ENCODE data around the gene SEPTIN5. TPM values are rescaled to one million over a fixed set of nuclear protein-coding genes. Genes with fewer than 3 reads are reported as not detected.

Gene SEPTIN5
- total RNA-seq, 1 experiment from 2014 or later, result 9.8 TPM

- no peak for DNase-seq (ENCODE audit: low read depth)
Observed at GRCh38 chr22:19733755-19734154, 19.5 kb downstream of the SEPTIN5 start.

DNA sequence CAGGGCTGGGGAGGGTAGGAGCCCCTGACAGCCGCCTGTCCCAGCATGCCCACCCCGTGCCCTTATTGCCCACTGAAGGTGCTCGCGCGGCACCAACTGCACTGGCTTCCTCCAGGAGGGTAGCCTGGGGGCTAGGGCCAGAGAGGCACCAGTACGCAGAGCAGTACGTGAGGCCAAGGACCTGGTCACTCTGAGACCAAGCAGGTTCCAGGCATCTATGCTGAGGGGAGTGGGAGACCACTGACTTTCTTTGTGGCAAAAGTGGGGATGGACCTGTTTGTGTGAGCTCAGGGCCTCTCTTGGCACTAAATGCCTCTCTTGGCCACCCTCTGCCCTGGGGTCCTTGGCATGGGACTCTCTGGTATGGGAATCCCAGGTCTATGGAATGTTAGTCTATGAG lies 19.9 kb downstream of the SEPTIN5 start:
- no peak for DNase-seq (ENCODE audit: low read depth)

DNA sequence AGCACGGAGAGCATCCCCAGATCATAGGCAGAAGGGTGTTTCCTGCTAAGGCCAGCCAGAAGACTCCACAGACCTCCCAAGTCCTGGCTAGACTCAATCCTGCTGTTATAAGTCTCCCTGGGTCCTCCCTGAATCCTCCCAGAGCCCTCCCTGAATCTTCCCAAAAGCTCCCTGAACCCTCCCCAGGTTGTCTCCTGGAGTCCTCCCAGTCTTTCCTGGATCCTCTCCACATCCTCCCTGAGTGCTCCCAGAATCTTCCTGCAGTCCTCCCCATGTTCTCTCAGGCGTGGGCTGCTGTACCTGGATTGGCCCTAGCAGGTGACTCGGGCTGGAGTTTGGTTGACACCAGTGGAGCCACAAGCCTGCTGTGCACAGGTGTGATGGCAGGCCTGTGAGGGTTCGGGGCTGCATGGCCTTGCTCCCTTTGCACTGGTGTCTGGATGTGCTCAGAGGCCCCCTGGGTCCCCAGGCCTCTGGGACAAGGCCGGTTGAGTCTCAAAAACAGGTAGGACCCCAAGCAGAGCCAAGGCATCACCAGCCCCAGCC lies 20.6 kb downstream of the SEPTIN5 start:
- no peak for DNase-seq (ENCODE audit: low read depth)

- DNase-seq (ENCODE audit: low read depth), result no peak
Observed at GRCh38 chr22:19735665-19736510, 21.6 kb downstream of the SEPTIN5 start.

- no peak for DNase-seq (ENCODE audit: low read depth)
Observed at GRCh38 chr22:19737846-19738663, 23.8 kb downstream of the SEPTIN5 start.

DNA sequence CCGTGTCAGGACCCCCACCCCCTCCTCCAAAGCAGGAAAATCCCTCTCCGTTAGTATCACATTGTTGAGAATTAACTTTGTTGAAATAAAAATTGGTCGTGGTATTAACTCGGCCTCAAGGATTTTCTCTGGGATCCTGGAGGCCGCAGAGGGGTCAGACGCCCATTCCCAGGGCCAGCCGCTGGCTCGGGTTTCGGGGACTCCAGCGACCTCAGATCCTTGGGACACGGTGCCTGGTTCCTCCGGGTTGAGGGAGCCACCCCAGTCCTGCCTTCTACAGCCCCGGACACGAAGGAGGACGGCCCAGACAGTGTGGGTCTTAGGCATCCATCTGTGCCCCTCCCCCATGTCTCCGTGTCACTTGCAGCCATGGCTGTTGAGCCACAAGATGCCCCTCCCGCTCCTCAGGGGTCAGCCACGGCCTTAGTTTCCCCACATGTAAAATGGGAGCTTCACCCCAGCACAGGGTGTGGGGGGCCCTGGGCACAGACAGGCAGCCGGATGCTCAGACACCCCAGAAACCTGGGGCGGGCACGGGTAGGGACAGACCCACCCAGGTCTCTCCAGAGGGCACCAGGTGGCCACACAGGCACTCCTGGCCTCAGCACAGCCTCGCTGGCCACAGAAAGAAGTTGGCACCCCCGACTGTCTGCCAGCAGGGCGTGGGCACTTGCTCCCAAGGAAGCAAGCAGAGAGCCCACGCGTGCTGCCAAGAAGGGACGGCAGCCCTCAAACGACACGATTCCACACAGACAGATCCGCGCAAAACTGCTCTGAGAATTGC lies 24.6 kb downstream of the SEPTIN5 start:
- no peak for DNase-seq (ENCODE audit: low read depth)

DNA sequence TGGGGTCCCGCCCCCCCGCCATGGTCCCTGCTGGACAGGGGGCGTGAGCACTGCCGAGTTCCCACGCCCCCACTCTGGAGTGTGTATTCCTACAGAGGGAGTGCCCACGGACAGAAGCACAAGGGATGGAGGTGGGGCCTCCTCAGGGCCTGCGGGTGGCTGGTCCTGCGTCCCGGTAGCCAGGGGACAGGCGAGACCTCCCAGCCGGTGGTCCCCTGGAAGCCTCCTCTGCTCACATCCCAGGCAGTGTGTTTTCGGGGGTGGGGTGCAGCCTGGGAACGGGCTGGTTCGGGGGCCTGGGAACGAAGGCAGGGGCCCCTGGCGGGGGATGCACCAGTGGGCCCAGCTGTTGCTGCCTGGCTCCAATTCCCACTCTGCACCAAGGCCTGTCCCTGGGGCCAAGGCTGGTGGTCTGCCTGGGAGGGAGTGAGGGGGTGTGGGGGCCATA lies 25.2 kb downstream of the SEPTIN5 start:
- DNase-seq (ENCODE audit: low read depth), result no peak

GRCh38 chr22:19739911-19740449 lies 25.7 kb downstream of the SEPTIN5 start:
- no peak for DNase-seq (ENCODE audit: low read depth)

DNA sequence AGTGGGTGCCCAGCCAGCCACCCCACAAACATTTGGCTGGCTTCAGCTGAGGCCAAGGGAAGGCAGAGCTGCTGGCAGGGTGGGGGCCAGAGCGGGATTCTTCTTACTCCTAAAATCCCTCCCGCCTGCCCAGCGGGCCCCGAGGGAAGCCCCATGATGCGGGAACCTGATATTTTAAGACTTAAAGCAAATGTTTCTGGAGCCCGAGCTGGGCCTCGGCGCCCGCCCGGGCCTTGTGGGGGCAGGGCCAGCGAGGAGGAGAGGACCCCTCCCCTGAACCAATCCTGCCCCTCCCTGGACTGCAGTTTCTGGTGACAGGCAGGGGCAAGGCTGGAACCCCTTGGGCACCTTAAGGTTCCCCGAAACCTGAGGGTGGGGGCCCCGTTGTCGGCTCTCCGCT lies 26.3 kb downstream of the SEPTIN5 start:
- no peak for DNase-seq (ENCODE audit: low read depth)

GRCh38 chr22:19741053-19741452 lies 26.8 kb downstream of the SEPTIN5 start:
- DNase-seq (ENCODE audit: low read depth), result no peak

DNA sequence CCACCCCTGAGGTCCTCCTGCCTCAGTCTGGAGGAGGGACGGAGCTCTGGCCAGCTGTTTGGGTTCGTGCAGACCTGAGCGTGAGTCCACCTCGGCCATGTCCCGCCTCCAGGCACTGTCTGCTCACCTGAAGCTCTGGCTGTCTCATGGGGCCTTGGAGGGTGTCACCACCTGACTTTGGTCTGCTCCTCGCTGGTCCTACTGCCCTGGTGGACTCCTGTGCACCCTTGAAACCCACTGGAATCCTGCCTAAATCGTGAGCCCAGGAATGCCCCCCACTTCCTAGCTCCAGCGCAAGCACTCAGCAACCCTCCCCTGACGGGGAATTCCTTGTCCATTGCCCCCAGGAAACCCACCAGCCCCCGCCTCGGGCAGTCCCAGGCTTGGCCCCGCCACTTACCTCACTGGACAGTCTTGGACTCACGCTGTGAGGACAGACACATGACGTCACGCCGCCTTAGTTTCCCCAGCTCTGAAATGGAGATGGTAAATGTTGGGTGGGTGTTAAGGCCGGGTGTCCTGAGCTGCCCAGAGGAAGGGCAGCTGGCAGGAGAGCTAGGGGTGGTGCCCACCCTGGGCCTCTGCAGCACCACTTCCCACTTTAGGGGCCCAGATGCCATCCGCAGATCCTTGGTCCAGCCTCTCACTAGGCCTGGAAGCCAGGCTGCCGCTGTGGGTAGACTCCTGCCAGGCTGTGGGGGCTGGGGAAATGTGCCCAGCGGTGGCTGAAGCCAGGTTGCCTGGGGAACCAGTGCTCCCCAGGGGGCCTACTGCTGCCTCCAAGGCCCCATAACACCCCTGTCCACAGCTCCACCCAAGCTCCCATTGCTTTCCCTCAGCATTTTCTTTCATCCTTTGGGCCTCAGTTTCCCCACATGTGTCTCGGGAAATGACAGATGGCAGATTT lies 28.1 kb downstream of the SEPTIN5 start:
- no peak for DNase-seq (ENCODE audit: low read depth)

GRCh38 chr22:19743081-19743480 lies 28.8 kb downstream of the SEPTIN5 start:
- no peak for DNase-seq (ENCODE audit: low read depth)

GRCh38 chr22:19743651-19744050 lies 29.3 kb downstream of the SEPTIN5 start:
- DNase-seq (ENCODE audit: low read depth), result no peak

- no peak for DNase-seq (ENCODE audit: low read depth)
Observed at GRCh38 chr22:19744350-19745006, 30.2 kb downstream of the SEPTIN5 start.

DNA sequence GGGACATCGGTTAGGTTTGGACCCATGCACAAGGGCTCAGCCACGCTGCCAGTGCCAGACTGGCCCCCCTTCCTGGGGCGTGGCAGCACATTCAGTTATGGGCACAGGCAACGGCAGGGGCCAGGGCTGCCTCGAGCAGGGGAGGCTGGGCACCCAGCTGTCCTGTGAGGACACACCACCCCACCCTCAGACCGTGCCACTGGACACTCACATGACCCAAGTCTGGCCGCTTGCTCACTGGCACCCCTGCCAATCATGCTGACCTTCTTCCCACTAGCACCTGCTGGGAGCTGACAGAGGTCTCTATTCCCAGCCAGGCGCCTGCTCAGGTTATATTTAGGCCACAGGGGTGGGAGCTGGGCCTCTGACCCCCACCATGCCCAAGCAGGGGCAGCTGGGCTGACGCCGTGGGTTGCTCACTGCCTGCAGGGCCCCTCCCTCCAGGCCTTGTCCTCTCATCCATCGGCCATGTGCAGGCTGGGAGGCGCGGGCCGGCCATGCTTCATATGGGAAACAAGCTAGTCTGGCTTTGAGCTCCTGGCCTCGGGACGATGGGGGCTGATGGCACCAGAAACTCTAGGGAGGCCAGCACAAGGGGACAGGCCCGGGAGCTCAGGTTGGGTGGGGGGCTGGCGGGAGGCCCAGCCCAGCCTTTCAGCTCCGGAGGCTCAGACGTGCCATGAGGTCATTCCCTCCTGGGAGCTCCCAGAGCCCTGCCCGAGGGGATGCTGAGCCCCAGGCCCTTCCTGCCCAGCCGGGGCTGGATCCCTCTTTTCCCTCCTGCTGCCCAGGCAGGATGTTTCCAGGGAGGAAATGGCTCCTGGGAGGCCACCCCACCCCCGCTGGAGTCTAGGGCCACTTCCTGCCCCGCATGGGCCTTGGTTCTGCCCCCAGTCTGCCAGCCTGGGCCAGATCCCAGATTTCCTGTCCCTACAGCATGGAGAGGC lies 31.1 kb downstream of the SEPTIN5 start:
- no peak for DNase-seq (ENCODE audit: low read depth)

DNA sequence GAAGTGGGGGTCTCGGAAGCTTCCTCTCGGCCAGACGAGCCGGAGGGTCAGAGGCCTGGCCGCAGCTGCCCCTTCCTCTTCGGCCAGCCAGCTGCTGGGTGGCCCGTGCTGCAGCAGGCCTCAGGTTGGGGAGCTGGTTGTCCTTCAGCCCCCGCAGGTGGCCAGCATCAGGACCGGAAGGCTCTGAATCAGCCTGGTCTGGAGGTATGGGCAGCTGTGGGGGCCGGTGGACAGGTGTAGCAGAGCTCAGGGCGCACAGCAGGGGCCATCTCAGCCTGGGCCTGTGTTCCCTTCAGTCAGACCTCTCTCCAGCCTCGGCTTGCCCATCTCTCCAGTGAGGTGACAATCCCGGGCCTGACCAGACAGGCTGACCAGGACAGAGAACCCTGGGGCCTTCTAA lies 32.4 kb downstream of the SEPTIN5 start:
- no peak for DNase-seq (ENCODE audit: low read depth)

DNA sequence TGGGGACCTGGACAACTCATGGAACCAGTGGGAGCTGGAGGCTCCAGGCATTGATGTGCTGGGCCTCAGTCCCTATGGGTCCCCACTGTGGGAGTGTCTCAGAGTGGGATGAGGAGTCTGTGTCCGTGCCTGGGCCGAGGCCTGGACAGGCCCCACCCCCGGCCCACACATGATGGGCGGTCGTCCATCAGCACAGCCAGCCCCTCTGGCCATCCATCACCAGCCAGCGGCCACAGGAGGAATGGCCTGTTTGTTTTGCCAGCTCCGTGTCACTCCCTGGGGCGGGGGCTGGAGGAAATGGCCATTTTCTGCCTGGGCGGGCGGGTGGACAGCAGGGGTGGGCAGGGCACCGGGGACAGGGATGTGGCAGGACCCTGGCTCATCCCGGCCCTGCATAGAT lies 33.2 kb downstream of the SEPTIN5 start:
- DNase-seq (ENCODE audit: low read depth), result no peak

DNA sequence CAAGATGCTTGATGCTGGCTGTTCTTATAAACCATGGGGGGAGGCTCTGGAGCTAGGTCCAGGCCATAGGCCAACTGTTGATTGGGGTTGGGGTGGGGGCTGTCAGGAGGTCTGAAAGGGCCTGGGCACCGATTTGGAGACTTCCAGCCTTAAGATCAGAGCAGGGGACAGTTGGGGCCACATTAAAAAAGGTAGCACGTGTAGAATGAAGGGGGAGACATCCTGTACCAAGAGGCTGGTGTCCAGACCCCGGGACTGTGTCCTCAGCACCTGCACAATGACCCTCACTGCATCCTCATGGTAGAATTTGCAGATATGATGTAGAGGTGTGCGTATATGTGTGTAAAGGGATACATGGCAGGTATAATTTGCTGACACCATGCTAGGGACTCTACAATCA lies 33.8 kb downstream of the SEPTIN5 start:
- no peak for DNase-seq (ENCODE audit: low read depth)

Measured in M059J (cell line).